HUES48 (cell line): ENCODE results near the gene SLIT1.

Source experiments
- H3K27ac ChIP-seq: one replicate; pipeline ENCODE4 v1.7.0; 2013; ENCODE audit warnings: low read depth, low read length, inconsistent platforms
- H3K27me3 ChIP-seq: 2 replicates; pipeline ENCODE4 v1.6.1; 2013; ENCODE audit warnings: mild to moderate bottlenecking, low read length; ENCODE audit not compliant: control insufficient read depth, insufficient read depth
- H3K36me3 ChIP-seq: 2 replicates; pipeline ENCODE4 v1.6.1; 2013; ENCODE audit warnings: low read length; ENCODE audit not compliant: control insufficient read depth, insufficient read depth
- H3K4me1 ChIP-seq: 2 replicates; pipeline ENCODE4 v1.6.1; 2013; ENCODE audit warnings: mild to moderate bottlenecking, low read length; ENCODE audit not compliant: control insufficient read depth, insufficient read depth
- H3K4me3 ChIP-seq: 2 replicates; pipeline ENCODE4 v1.5.1; 2013; ENCODE audit warnings: mild to moderate bottlenecking, low read depth, low read length
- H3K9ac ChIP-seq: 2 replicates; pipeline ENCODE4 v1.6.1; 2013; ENCODE audit warnings: mild to moderate bottlenecking, low read depth, low read length, moderate library complexity
- H3K9me3 ChIP-seq: 2 replicates; pipeline ENCODE4 v1.6.1; 2013; ENCODE audit warnings: low read length; ENCODE audit not compliant: control insufficient read depth, insufficient read depth

Gene SLIT1

GRCh38 chr10:97018251-97019212 is 167.2 kb downstream of the SLIT1 start:
- Histone ChIP-seq H3K4me1 (peaks cover 4% of the 10 kb centered on the region; the same call in 1 of the 2 replicates), H3K9me3 (no peaks in the 10 kb centered on the region), H3K27me3 (no peaks in the 10 kb centered on the region), H3K4me3 (no peak overlapping the region), H3K9ac (no peak overlapping the region), H3K27ac (no peak overlapping the region), H3K36me3 (no peaks in the 10 kb centered on the region)

DNA sequence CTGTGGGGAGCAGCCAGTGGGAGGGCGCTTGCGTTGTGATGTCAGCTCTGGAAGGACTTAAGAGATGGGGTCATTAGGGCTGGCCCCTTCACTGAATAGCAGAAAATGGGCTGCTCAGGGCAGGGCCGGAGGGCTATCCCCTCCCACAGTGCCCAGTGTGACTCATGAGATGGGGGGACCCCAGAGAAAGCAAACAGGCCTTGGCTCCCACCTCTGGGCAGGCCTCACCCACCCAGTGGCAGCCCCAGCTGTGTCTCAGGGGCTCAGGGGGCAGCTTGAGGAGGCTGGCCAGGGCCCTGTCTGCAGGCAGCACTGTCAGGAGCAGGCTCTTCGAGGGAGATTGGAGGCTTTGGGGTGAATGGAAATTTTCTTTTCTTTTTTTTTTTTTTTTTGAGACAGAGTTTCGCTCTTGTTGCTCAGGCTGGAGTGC is 168.3 kb downstream of the SLIT1 start:
- H3K4me3 ChIP-seq = no peak overlapping the region
- H3K27ac ChIP-seq = no peak overlapping the region
- no peaks in the 10 kb centered on the region for H3K36me3 ChIP-seq
- no peaks in the 10 kb centered on the region for H3K9me3 ChIP-seq
- no peaks in the 10 kb centered on the region for H3K27me3 ChIP-seq
- no peak overlapping the region for H3K9ac ChIP-seq
- peaks cover 4% of the 10 kb centered on the region; the same call in 1 of the 2 replicates for H3K4me1 ChIP-seq

- Histone ChIP-seq H3K9ac (no peak overlapping the region), H3K4me3 (no peak overlapping the region), H3K27me3 (no peaks in the 10 kb centered on the region), H3K36me3 (no peaks in the 10 kb centered on the region), H3K27ac (no peak overlapping the region), H3K4me1 (peaks cover 4% of the 10 kb centered on the region; the same call in 1 of the 2 replicates), H3K9me3 (no peaks in the 10 kb centered on the region)
Observed at GRCh38 chr10:97016728-97017473, 168.9 kb downstream of the SLIT1 start.

GRCh38 chr10:97015240-97015639 is 170.5 kb downstream of the SLIT1 start:
- H3K9ac ChIP-seq = no peak overlapping the region
- H3K27me3 ChIP-seq = no peaks in the 10 kb centered on the region
- no peak overlapping the region for H3K4me3 ChIP-seq
- H3K4me1 ChIP-seq = no peaks in the 10 kb centered on the region; the same call in 1 of the 2 replicates
- H3K27ac ChIP-seq = no peak overlapping the region
- H3K9me3 ChIP-seq = no peaks in the 10 kb centered on the region
- H3K36me3 ChIP-seq = no peaks in the 10 kb centered on the region

DNA sequence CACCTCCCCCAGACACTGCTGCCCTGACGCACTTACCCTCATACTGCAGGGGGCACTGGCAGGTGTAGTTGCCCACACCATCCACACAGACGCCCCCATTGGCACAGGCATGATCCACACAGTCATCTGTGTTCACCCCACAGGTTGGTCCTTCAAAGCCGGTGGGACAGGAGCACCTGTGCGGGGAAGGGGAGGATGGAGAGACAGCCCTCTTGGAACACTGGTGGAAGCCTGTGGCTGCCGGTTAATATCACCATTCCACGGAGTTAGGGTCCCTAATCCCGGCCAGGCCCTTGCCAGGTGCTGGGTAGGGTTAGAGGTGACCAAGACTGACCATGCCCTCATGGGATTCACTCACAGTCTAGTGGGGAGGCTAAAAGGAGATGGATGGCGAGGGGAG is 171.8 kb downstream of the SLIT1 start:
- no peak overlapping the region for H3K27ac ChIP-seq
- no peak overlapping the region for H3K9ac ChIP-seq
- no peaks in the 10 kb centered on the region for H3K27me3 ChIP-seq
- no peaks in the 10 kb centered on the region for H3K36me3 ChIP-seq
- H3K4me1 ChIP-seq = no peaks in the 10 kb centered on the region
- no peaks in the 10 kb centered on the region for H3K9me3 ChIP-seq
- H3K4me3 ChIP-seq = no peak overlapping the region

- no peak overlapping the region for H3K9ac ChIP-seq
- no peak overlapping the region for H3K27ac ChIP-seq
Observed at GRCh38 chr10:97013568-97013967, 172.2 kb downstream of the SLIT1 start.

DNA sequence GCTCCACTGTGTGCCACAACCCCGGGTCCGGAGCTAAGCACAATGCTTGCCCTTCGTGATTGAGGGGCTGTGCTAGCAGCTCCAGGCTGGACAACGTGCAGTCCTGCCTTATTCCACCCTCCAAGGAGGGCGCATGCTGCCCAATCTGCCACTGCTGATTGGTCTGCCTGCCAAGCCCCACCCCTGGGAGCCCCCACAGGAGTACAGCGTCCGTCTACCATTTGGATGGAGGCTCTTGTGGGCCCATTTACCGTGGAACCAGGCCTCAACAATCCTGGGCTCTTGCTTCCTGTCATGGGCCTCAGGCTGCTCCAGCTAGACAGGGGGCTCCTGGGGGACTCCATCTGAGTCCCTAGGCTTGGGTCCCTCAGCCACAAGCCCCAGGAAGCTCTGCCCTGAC is 173.3 kb downstream of the SLIT1 start:
- H3K27me3 ChIP-seq = no peaks in the 10 kb centered on the region
- H3K4me3 ChIP-seq = no peak overlapping the region
- no peaks in the 10 kb centered on the region for H3K36me3 ChIP-seq
- no peak overlapping the region for H3K9ac ChIP-seq
- H3K4me1 ChIP-seq = no peaks in the 10 kb centered on the region
- no peak overlapping the region for H3K27ac ChIP-seq
- 0 out of 2 replicates have a peak, but pooled peaks cover 3% of the 10 kb centered on the region for H3K9me3 ChIP-seq

More at GRCh38 chr10:97013568-97013967, 172.2 kb downstream of the SLIT1 start:
- no peak overlapping the region for H3K4me3 ChIP-seq
- no peaks in the 10 kb centered on the region for H3K4me1 ChIP-seq
- no peaks in the 10 kb centered on the region for H3K36me3 ChIP-seq
- H3K9me3 ChIP-seq = no peaks in the 10 kb centered on the region
- no peaks in the 10 kb centered on the region for H3K27me3 ChIP-seq

DNA sequence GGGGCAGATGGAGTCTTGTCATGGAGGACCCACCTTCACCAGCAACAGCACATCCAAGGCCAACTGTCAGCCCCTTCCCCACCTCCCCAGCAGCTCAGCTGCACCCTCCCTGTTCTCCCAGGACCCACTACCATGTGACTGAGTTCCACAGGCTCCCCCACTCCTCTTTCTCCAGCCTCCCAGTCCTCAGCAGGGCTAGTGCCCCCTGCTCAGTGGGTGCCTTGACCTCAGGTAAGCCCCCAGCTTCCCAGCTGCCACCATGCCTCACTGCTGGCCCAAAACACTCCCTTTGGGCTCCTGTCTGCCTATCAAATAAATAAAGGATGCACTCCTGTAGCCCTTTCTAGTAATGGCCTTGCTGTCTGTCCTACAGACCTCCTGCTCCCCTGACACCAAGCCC is 174.4 kb downstream of the SLIT1 start:
- H3K36me3 ChIP-seq = no peaks in the 10 kb centered on the region

GRCh38 chr10:97010695-97011206 is 175.0 kb downstream of the SLIT1 start:
- H3K36me3 ChIP-seq = no peaks in the 10 kb centered on the region
- H3K27me3 ChIP-seq = no peaks in the 10 kb centered on the region
- H3K9me3 ChIP-seq = 0 out of 2 replicates have a peak, but pooled peaks cover 6% of the 10 kb centered on the region
- H3K9ac ChIP-seq = no peak overlapping the region
- H3K4me1 ChIP-seq = no peaks in the 10 kb centered on the region
- no peak overlapping the region for H3K4me3 ChIP-seq
- H3K27ac ChIP-seq = no peak overlapping the region

More for the DNA sequence above, 174.4 kb downstream of the SLIT1 start:
- Histone ChIP-seq H3K4me1 (no peaks in the 10 kb centered on the region), H3K27me3 (no peaks in the 10 kb centered on the region), H3K27ac (no peak overlapping the region), H3K9ac (no peak overlapping the region), H3K9me3 (0 out of 2 replicates have a peak, but pooled peaks cover 6% of the 10 kb centered on the region), H3K4me3 (no peak overlapping the region)

GRCh38 chr10:97007417-97007816 is 178.3 kb downstream of the SLIT1 start:
- Histone ChIP-seq H3K36me3 (no peaks in the 10 kb centered on the region), H3K9ac (no peak overlapping the region), H3K4me1 (no peaks in the 10 kb centered on the region), H3K27me3 (no peaks in the 10 kb centered on the region), H3K27ac (no peak overlapping the region), H3K4me3 (no peak overlapping the region), H3K9me3 (0 out of 2 replicates have a peak, but pooled peaks cover 6% of the 10 kb centered on the region)
